ENCODE results near the gene INPP5F.
"Not testable (repeated sequence)": the region's sequence is repeated elsewhere in the genome, so short reads cannot be mapped to it uniquely, and the experiment has no call there.

The INPP5F gene

GRCh38 chr10:119867317-119867716 lies 141.5 kb downstream of the INPP5F start:
- no peaks in the 10 kb centered on the region for H3K9me3 ChIP-seq (ENCODE audit: control insufficient read depth in 2 of 2, low read length in 2 of 2)
- no peak overlapping the region for H3K9ac ChIP-seq (ENCODE audit: low read length in 2 of 2)
- H3K27me3 ChIP-seq (ENCODE audit: control insufficient read depth in 1 of 2, insufficient read depth in 2 of 2, low read length in 2 of 2) = no peaks in the 10 kb centered on the region
- H3K4me3 ChIP-seq (ENCODE audit: low read length in 2 of 2) = no peak overlapping the region
- peaks cover 8% of the 10 kb centered on the region for H3K4me1 ChIP-seq (ENCODE audit: control insufficient read depth, insufficient read depth, low read length)
- H3K27ac ChIP-seq (ENCODE audit: low read length) = no peak overlapping the region
- H3K36me3 ChIP-seq (ENCODE audit: control insufficient read depth in 2 of 2, insufficient read depth in 2 of 2, low read length in 2 of 2) = no peaks in the 10 kb centered on the region

GRCh38 chr10:119869398-119869797 lies 143.5 kb downstream of the INPP5F start:
- H3K9me3 ChIP-seq (ENCODE audit: control insufficient read depth in 2 of 2, low read length in 2 of 2); H3K27ac ChIP-seq (ENCODE audit: low read length); H3K27me3 ChIP-seq (ENCODE audit: control insufficient read depth in 1 of 2, insufficient read depth in 2 of 2, low read length in 2 of 2); H3K4me1 ChIP-seq (ENCODE audit: control insufficient read depth, insufficient read depth, low read length); H3K4me3 ChIP-seq (ENCODE audit: low read length in 2 of 2); H3K9ac ChIP-seq (ENCODE audit: low read length in 2 of 2); H3K36me3 ChIP-seq (ENCODE audit: control insufficient read depth in 2 of 2, insufficient read depth in 2 of 2, low read length in 2 of 2): not testable (repeated sequence)

- Histone ChIP-seq H3K36me3 (ENCODE audit: control insufficient read depth in 2 of 2, insufficient read depth in 2 of 2, low read length in 2 of 2) (no peaks in the 10 kb centered on the region), H3K27ac (ENCODE audit: low read length) (no peak overlapping the region), H3K4me3 (ENCODE audit: low read length in 2 of 2) (peak overlapping the region; percentile 45 to 88), H3K9me3 (ENCODE audit: control insufficient read depth in 2 of 2, low read length in 2 of 2) (no peaks in the 10 kb centered on the region), H3K27me3 (ENCODE audit: control insufficient read depth in 1 of 2, insufficient read depth in 2 of 2, low read length in 2 of 2) (no peaks in the 10 kb centered on the region), H3K9ac (ENCODE audit: low read length in 2 of 2) (peak overlapping the region; percentile 72 to 84), H3K4me1 (ENCODE audit: control insufficient read depth, insufficient read depth, low read length) (peaks cover 8% of the 10 kb centered on the region)
Measured at GRCh38 chr10:119871881-119872609, 146.2 kb downstream of the INPP5F start.

GRCh38 chr10:119872610-119872859 lies 146.7 kb downstream of the INPP5F start, which contains the start of gene MCMBP:
Gene MCMBP, minus strand, starts transcription at chr10:119872843. Its CDS starts 259 bp downstream, at chr10:119872584.
- Histone ChIP-seq H3K4me1 (ENCODE audit: control insufficient read depth, insufficient read depth, low read length) (peaks cover 8% of the 10 kb centered on the region), H3K4me3 (ENCODE audit: low read length in 2 of 2) (peak within 1 kb of the TSS; percentile 45 to 88), H3K9ac (ENCODE audit: low read length in 2 of 2) (peak within 1 kb of the TSS; percentile 82 to 84)

GRCh38 chr10:119872860-119873681 lies 147.2 kb downstream of the INPP5F start:
- peak overlapping the region; percentile 82 to 84 for H3K9ac ChIP-seq (ENCODE audit: low read length in 2 of 2)
- no peaks in the 10 kb centered on the region for H3K9me3 ChIP-seq (ENCODE audit: control insufficient read depth in 2 of 2, low read length in 2 of 2)
- no peaks in the 10 kb centered on the region for H3K27me3 ChIP-seq (ENCODE audit: control insufficient read depth in 1 of 2, insufficient read depth in 2 of 2, low read length in 2 of 2)
- H3K4me1 ChIP-seq (ENCODE audit: control insufficient read depth, insufficient read depth, low read length) = peaks cover 8% of the 10 kb centered on the region
- H3K36me3 ChIP-seq (ENCODE audit: control insufficient read depth in 2 of 2, insufficient read depth in 2 of 2, low read length in 2 of 2) = no peaks in the 10 kb centered on the region
- H3K4me3 ChIP-seq (ENCODE audit: low read length in 2 of 2) = peak overlapping the region; percentile 45 to 88
- H3K27ac ChIP-seq (ENCODE audit: low read length) = peak overlapping the region; percentile 88

More at GRCh38 chr10:119872610-119872859, 146.7 kb downstream of the INPP5F start, which contains the start of gene MCMBP:
- H3K36me3 ChIP-seq (ENCODE audit: control insufficient read depth in 2 of 2, insufficient read depth in 2 of 2, low read length in 2 of 2) = no peaks in the 10 kb centered on the region
- H3K27ac ChIP-seq (ENCODE audit: low read length) = peak within 1 kb of the TSS; percentile 88
- no peaks in the 10 kb centered on the region for H3K27me3 ChIP-seq (ENCODE audit: control insufficient read depth in 1 of 2, insufficient read depth in 2 of 2, low read length in 2 of 2)
- no peaks in the 10 kb centered on the region for H3K9me3 ChIP-seq (ENCODE audit: control insufficient read depth in 2 of 2, low read length in 2 of 2)

- no peaks in the 10 kb centered on the region for H3K9me3 ChIP-seq (ENCODE audit: control insufficient read depth in 2 of 2, low read length in 2 of 2)
- no peak overlapping the region for H3K27ac ChIP-seq (ENCODE audit: low read length)
- no peak overlapping the region for H3K4me3 ChIP-seq (ENCODE audit: low read length in 2 of 2)
- H3K4me1 ChIP-seq (ENCODE audit: control insufficient read depth, insufficient read depth, low read length) = no peaks in the 10 kb centered on the region
- H3K36me3 ChIP-seq (ENCODE audit: control insufficient read depth in 2 of 2, insufficient read depth in 2 of 2, low read length in 2 of 2) = no peaks in the 10 kb centered on the region
- no peaks in the 10 kb centered on the region for H3K27me3 ChIP-seq (ENCODE audit: control insufficient read depth in 1 of 2, insufficient read depth in 2 of 2, low read length in 2 of 2)
- H3K9ac ChIP-seq (ENCODE audit: low read length in 2 of 2) = no peak overlapping the region
Measured at GRCh38 chr10:119878524-119878923, 152.7 kb downstream of the INPP5F start.

Data from stomach smooth muscle (tissue), 2 donors.